Posterior vena cava (tissue), 2 donors: ENCODE data around the gene ACSL5. TPM values are rescaled to one million over a fixed set of nuclear protein-coding genes. Genes with fewer than 3 reads are reported as not detected.
"Not testable (repeated sequence)": the region's sequence is repeated elsewhere in the genome, so short reads cannot be mapped to it uniquely, and the experiment has no call there.

ENCODE experiments used
- DNase-seq: peaks from one replicate; pipeline ENCODE4 v3.0.0-alpha.2; 2020; ENCODE audit warnings: low spot score
- intact Hi-C, 2 donors: fragments of 100-400 bp; cut with DNase I; formaldehyde crosslinking; loops; one replicate each; pipeline versions ENCODE4 v1.14.1 to v1.14.2; 2022 to 2023
- total RNA-seq, 2 donors: library from RNA; stranded (reverse); fragmentation: NEBNext Ultra II Directional; extraction: Animal tissue kit (Norgen Biotek cat#: 25700); gene quantifications; one replicate each; pipeline ENCODE4 v1.2.1, GENCODE V29; 2021
- donor health status: DM: yes; HTN: yes; CAD: no.
- donor health status: DM: yes; HTN: yes; CAD: no.

ACSL5 gene
- total RNA-seq, 2 donors from 2014 or later: 13.1 to 14.7 TPM

DNA sequence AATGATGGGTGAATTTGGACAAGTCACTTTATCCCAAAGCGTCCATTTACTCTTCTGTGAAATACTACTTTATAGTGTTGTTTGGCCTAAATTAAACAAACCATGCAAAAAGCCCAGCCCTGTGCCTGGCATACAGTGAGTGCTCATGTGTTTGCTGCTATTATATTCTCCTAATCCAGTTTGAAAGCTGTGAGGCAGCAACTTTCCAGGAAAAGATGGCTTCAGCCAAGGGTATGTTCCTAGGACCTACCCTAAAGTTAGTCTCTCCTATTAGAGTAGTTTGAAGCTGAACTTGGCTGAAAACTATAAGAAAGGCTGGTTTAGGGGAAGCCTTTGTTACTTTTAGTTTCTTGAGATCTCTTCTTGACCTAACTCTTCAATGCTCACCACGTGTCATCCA lies 19.9 kb downstream of the ACSL5 start:
- DNase-seq: no peak
- intact Hi-C loops: no loop called here

DNA sequence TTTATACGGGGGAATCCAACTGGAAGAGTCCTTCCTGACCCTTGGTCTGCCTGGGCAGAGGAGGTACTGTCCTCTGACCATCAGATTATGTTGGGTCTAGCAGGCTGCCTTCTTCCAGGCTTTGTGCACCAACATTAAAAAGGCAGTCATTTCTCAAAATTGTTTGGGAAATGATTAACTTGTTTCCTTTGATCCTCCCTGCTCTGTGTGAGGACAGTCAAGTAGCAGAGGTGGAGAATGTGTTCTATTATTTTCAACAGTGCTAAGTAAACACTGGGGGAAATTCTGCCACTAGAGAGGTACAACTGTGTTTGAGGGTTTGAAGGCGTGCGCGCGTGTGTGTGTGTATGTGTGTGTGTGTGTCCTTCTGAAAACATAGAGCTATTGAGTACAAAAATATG lies 20.6 kb downstream of the ACSL5 start:
- DNase-seq: no peak
- intact Hi-C loops: no loop called here

DNA sequence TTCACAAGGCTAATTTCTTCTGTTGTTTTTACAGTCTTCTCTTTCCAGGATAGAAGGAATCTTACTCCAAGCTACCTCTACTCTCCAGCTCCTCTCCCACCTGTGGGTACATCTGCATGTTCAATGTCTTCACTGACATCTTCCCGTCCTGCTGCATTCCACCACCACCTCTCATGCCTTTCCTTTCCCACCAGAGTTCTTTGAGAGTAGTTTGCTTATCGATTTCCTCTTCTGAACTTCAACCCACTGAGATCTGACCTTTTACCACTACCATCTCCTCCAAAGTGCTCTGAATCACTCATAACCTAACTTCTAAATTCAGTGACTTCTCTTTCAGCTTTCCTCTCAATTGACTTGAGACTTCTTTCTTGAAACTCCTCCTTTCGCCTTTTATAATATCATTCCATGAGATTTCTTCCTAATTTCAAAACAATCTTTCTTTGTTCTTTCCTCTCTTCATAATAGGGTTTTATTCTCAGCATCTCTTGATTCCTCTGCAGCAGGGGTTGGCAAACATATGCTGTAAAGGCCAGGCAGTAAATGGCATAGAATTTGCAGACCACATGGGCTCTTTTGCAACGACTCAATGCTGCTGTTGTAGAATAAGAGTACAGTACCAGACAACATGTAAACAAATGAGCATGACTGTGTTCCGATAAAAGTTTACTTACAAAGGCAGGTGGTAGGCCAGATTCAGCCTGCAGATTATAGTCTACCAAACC lies 22.1 kb downstream of the ACSL5 start:
- intact Hi-C loops: no loop called here
- no peak for DNase-seq

DNA sequence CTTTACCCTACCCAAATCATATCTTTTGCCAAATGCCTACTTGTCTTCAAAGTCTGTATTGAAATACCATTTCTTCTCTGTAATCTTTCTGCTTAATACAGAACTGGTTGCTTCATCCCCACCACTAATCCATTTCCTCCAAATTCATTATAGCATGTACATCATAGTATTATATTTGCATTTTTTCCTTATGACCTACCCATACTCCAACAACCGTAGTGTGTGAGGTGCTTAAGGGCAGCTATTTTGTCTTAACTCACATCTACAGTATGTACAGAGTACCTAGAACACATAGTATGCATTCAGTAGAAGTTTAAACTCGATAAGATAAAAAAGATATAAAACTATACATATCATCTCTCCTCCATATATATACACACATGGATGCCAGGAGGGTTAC lies 23.7 kb downstream of the ACSL5 start:
- DNase-seq: no peak
- intact Hi-C loops: no loop called here

DNA sequence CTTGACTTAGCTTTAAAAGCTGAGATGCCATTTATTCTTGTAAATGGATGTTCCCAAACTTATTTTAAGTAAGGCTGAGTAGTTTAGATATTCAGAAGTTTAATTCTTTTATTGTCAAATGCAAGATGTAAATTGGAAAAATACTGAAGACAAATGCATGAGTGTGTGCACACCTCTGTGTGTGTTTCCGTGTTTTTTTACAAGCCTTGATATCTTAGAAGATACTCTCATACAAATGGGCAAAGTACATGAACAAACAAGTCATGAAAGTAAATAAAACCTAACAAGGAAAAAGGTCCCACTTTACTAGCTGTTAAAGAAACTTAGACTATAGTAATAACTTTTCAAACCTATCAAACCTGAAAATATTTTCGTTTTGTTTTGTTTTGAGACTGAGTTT lies 29.0 kb downstream of the ACSL5 start:
- DNase-seq: no peak
- intact Hi-C loops: no loop called here

DNA sequence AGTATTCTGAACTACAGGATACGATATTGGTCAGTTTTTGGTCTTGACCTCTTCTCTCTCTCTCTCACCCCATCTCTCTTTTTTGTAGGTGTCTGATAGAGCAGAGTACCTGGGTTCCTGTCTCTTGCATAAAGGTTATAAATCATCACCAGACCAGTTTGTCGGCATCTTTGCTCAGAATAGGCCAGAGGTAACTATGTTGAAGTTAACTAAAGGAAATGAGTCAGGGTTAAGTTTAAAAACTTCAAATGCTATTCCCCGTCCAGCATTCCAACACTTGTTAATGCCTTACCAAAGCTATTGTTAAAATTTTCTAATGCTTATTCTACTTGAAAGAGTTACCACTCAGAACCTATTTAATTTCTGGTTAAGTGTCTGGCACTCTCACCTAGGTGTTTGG lies 30.7 kb downstream of the ACSL5 start:
- intact Hi-C loops: no loop called here
- DNase-seq: no peak

DNA sequence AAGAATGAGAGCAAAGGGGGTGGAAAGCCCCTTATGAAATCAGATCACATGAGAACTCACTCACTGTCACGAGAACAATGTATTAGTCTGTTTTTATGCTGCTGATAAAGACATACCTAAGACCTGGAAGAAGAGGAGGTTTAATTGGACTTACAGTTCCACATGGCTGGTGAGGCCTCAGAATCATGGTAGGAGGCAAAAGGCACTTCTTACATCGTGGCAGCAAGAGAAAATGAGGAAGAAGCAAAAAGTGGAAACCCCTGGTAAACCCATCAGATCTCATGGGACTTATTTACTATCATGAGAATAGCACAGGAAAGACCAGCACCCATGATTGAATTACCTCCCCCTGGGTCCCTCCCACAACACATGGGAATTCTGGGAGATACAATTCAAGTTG lies 32.9 kb downstream of the ACSL5 start:
- intact Hi-C loops, DNase-seq: not testable (repeated sequence)

DNA sequence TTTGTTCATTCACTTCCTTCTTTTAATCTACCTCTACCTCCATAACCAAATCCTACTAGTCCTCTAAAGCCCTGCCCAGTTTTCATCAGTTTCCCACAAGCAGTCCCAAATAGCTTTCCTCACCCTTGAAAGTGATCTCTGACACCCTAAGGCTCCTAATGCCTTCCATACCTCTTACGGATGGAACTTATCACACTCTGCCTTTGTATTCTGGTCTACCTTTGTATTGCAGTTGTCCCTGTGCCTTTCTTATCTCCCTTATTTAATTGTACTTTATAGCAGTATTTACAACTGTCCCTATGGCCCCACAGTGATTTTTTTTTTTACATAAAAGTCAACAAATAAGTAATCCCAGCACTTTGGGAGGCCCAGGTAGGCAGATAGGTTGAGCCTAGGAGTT lies 33.8 kb downstream of the ACSL5 start:
- DNase-seq: no peak
- intact Hi-C loops: no loop called here

DNA sequence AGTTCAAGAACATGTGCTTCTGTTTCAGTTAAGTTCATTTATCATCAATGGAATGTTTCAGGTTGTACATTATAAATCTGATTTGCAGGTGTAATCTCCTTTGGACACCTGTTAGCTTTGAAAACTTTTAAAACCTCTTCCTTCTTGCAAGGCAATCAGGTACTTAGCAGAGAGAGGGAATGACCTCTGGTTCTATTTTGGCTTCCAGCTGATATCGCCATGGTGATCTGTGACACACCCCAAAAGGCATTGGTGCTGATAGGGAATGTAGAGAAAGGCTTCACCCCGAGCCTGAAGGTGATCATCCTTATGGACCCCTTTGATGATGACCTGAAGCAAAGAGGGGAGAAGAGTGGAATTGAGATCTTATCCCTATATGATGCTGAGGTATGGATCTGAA lies 35.4 kb downstream of the ACSL5 start:
- no peak for DNase-seq
- intact Hi-C loops: no loop called here

DNA sequence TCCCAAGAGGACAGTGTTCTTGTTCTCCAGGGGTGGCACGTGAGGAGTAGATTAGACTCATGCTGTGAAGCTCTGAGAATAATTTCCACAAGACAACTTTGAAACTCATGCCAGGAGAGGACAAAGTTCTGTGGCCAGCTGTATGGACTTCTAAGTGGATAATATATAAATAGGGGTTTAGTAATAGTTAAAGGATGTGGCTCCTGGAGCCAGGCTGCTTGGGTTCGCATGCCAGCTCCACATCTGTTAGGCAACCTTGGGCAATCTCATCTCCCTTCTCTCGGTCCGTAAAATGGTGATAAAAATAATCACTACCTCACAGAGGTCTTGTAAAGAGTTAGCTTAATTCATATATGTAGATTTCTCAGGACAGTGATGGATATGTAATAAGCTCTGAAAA lies 35.8 kb downstream of the ACSL5 start:
- no peak for DNase-seq
- intact Hi-C loops: no loop called here

DNA sequence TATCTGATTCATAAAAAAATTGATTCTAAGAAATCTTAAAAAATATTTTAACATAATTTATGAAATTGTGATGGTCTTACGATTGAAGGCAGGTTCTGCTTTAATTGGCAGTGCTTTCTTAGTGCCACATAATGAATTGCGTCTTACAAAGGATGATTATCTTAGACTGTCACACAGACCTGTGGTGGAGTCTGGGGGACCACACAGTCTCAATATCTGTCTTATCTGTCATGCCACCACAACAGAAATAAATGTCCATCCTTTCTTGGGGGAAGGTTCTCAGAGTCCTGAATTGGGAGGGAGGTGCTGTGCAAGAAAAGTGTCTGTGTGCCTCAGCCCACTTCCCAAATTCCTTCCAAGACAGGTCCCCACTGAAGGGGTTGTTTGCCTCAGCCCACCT lies 38.8 kb downstream of the ACSL5 start:
- DNase-seq: no peak
- intact Hi-C loops: no loop called here

DNA sequence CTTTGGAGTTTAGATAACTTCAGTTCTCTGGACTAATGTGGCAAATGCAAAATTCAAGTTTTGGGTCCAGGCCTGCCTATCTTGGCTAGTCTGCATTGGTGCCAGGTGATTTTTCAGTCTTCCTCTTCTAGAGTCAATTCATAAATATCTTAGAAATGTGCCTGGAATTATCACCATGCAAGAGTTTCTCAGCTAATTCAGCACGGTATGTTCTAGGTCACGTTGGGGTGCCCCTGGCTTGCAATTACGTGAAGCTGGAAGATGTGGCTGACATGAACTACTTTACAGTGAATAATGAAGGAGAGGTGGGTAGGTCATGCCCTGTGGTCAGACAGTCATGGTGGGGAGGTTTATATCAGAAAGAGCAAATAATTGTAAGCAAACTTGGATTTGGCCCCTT lies 47.8 kb downstream of the ACSL5 start:
- intact Hi-C loops: no loop called here
- no peak for DNase-seq

DNA sequence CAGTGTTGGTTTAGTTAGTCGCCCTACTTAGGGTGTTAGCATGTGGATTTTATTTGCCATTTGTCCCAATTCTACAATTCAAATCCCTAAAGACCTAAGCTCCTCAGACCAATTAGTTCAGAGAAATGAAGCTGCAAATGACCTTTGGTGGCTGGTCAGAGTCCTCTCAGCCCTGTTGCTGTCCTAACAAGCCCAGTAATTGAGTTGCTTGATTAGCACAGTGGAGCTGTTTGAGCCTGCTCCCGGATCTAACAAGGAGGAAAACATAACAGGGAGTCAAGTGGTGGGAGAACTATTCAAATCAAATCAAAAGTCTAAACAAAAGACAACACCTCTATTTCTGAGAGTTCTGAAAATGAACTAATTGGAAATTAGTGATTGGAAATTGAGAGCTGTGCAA lies 50.7 kb downstream of the ACSL5 start:
- no peak for DNase-seq
- intact Hi-C loops: no loop called here

DNA sequence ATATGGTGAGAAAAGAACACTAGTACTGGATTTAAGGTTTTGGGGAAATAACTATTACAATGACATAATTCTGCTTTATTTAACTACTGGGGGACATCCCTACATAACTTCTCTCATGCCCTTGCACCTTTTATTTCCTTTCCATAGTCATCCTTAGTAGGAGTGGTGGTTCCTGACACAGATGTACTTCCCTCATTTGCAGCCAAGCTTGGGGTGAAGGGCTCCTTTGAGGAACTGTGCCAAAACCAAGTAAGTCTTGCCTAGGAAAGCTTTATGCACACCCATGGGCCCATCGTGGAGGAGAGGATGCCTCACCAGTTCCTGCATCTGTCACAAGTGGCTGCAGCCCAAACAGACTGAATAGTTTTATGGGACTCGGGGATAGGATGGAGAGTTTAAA lies 52.2 kb downstream of the ACSL5 start:
- intact Hi-C loops: no loop called here
- DNase-seq: no peak

DNA sequence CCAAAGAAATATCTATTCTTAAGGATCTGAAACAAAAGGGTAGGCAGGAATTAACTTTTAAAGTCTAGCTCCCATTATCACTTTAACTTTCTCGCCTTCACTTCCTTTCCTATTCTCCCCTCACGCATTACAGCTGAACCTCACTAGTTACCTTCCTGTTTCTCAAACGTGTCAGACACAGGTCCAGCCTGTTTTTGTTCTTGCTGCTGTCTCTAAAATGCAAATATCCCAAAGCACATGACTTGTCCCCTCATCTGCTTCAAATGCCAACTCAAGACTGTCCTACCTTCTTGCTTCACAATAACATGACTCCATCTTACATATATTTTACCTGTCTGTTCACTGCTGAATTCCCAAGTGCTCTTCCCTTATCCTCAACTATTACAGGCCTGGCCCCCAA lies 55.2 kb downstream of the ACSL5 start:
- DNase-seq: no peak
- intact Hi-C loops: no loop called here

DNA sequence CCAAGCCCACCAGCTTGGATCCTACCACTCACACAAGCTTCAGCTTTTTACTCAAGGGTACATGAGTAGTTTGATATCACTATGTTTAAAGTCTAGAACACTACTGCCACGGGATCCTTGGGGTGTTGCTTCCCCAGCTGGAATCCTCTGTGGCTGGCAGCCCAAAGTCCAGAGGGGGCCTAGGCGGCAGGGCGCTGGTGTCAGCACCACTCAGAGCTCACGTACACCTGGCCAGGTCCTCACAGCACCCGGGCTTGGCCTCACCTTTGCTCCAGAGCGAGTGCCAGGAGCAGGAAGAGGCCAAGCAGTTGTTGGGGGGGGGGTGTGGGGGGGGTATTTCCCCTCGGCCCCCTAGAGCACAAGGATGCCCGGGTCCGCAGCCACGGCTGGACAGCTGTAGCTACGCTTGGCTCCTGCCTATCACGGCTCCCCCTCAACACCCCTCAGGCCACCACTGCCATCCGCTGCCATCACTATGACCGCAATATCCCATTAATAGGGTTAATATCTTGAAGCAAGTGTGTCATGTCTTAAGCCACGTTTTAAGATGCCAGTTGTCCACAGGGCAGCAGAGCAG lies 55.8 kb downstream of the ACSL5 start:
- DNase-seq: no peak
- intact Hi-C loops: no loop called here

DNA sequence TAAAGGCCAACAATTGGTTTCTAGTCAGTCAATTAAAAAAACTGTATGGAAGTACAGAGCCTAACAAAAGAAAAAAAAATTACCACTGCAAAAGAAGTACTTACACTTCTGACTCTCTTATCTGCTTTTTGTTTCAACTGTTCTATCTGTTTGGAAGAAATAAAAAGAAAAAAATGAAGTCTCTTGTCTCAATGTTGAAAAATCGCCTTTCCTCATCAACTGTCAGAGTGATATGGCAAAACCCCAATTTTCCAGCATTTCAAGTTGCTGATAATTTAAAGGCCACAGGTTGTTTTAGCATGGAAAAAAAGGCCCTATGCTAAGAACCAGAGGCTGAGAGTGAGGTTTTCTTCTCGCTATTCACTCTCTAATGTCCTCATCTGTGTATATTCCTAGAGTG lies 59.2 kb downstream of the ACSL5 start:
- DNase-seq: no peak
- intact Hi-C loops: no loop called here

DNA sequence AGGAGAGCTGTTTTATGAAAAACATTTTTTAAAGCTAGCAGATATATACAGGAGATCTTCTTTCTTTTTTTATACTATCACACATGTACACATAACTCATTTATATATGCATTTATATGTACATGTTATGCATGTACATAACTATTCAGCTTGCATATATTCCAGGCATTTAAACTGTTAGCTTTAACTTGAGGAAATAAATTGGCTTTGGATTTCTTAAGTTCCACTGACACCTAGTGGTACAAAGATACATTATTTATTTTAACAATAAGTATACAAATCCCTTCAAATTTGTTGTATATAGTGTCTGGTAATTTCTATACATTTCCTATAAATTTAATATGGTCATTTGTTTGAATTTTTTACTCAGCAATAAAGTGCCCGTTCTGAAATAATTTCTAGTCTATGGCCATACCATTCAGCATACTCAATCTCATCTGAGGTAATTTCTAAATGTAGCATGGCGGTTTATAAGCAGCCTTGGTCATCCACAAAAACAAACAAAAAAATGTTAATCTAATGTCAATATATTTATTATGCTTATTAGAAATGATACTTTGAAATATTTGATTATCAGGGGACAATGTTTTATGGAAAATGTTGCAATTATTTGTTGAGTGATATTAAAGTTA lies 61.2 kb downstream of the ACSL5 start:
- intact Hi-C loops: loop anchor here in 1 of 2 donors (2.0 kb wide), 1 partner anchor 214 kb away; no protein-coding TSS in a partner anchor
- DNase-seq: no peak

DNA sequence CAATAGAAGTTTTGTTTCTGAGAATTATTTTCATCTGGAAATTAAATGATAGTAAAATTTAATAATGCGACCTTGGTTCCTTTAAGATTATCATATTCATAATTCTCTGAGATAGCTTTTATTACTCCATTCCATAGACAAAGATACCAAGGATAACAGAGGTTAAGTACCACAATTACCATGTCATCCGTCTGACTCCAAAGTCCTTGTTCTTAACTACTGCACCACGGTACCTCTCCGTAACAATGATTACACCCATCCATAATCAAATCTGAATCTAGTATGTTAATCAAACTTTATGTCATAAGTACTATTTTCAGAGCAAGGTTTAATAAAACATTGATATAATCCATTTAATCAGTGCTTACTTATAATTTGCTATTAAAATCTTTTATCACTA lies 64.4 kb downstream of the ACSL5 start:
- intact Hi-C loops: no loop called here
- DNase-seq: no peak

DNA sequence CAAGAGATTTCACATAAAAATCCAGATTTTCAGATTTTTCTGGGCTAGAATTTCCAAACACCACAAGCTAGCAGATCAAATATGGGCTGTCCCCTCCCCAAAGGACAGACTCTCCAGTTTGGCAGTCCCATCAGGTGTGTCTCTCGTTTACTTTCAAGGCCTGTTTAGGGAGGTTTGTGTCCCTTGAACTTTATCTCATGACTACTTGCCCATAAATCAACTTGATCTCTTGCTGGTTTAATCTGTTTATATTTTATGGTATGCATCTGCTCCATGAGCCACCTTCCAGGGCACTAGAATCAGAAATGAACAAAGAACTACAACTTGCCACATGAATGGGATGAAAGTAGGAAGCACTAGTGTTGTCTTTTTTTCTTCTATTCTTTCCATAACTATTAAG lies 67.6 kb downstream of the ACSL5 start:
- intact Hi-C loops: loop anchor here in 1 of 2 donors (5.0 kb wide), 1 partner anchor 269 kb away; no protein-coding TSS in a partner anchor
- no peak for DNase-seq

DNA sequence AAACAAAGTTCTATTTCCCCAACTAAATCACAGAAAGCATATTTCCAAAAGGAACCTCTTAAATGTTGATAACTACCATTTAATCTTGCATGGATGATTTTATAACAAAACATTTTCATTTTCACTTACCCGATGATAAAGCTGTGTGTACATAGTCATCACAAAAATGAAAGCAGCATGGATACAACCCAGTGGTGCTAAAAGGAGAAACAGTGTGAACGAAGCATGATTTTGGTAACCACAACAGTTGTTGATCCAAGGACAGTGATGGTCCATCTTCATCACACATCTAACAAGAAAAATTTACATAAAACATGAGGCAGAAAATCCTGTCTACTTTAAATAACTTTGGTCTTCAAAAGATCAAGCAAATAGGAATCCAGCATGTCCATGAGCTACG lies 68.1 kb downstream of the ACSL5 start:
- intact Hi-C loops: loop anchor here in 1 of 2 donors (5.0 kb wide), 1 partner anchor 270 kb away; no protein-coding TSS in a partner anchor
- no peak for DNase-seq
